CD14-positive monocyte (primary cell): Measurements from ENCODE around the gene CENATAC. TPM values are rescaled to one million over a fixed set of nuclear protein-coding genes. Genes with fewer than 3 reads are reported as not detected.

Source experiments
- DNase-seq, 3 donors: peaks; one replicate each; pipeline ENCODE4 v3.0.0-alpha.2; 2011 to 2022
- H2AFZ ChIP-seq: 2 replicates; pipeline ENCODE4 v1.6.0; 2012; ENCODE audit warnings: mild to moderate bottlenecking, low read depth, low read length, inconsistent platforms; ENCODE audit not compliant: insufficient read depth, poor library complexity, severe bottlenecking
- H3K27ac ChIP-seq, 2 donors: 1 replicate in 1 of 2; 2 replicates in 1 of 2; pipeline ENCODE4 v1.5.1; 2012 to 2013; ENCODE audit warnings: low read length in 2 of 2, control low read depth in 1 of 2, inconsistent platforms in 1 of 2, low read depth in 1 of 2, mild to moderate bottlenecking in 1 of 2
- H3K27me3 ChIP-seq, 2 donors: one replicate each; pipeline versions ENCODE4 v1.6.0 to v1.6.1; 2011 to 2013; ENCODE audit warnings: low read length in 2 of 2; ENCODE audit not compliant: control insufficient read depth in 2 of 2, insufficient read depth in 2 of 2
- H3K36me3 ChIP-seq, 2 donors: replicated peaks in 1 of 2; 1 replicate in 1 of 2; 2 replicates in 1 of 2; pipeline versions ENCODE4 v1.5.1 to v1.6.1; 2012 to 2013; ENCODE audit warnings: low read length in 2 of 2, control low read depth in 1 of 2, inconsistent platforms in 1 of 2, mild to moderate bottlenecking in 1 of 2; ENCODE audit not compliant: insufficient read depth in 2 of 2, control insufficient read depth in 1 of 2
- H3K4me1 ChIP-seq, 2 donors: 1 replicate in 1 of 2; 2 replicates in 1 of 2; pipeline versions ENCODE4 v1.5.1 to v1.6.1; 2012 to 2013; ENCODE audit warnings: low read length in 2 of 2, control low read depth in 1 of 2, inconsistent platforms in 1 of 2, mild to moderate bottlenecking in 1 of 2, moderate library complexity in 1 of 2; ENCODE audit not compliant: insufficient read depth in 2 of 2, control insufficient read depth in 1 of 2
- H3K4me2 ChIP-seq: replicated peaks from 2 replicates; pipeline ENCODE3; 2012; ENCODE audit warnings: low read length, moderate library complexity, mild to moderate bottlenecking; ENCODE audit not compliant: poor library complexity, severe bottlenecking; ENCODE audit errors: extremely low read depth
- H3K4me3 ChIP-seq, 3 experiments: fragments of 200-600 bp in 1 of 3; sonication (generic) in 1 of 3; replicated peaks in 1 of 3; 1 replicate in 2 of 3; 2 replicates in 1 of 3; pipeline ENCODE4 v1.5.1; 2011 to 2013; ENCODE audit warnings: low read length in 3 of 3, mild to moderate bottlenecking in 3 of 3, control low read depth in 2 of 3, low read depth in 2 of 3, inconsistent platforms in 1 of 3, moderate library complexity in 1 of 3
- H3K79me2 ChIP-seq: 2 replicates; pipeline ENCODE4 v1.6.0; 2012; ENCODE audit warnings: mild to moderate bottlenecking, control low read depth, inconsistent platforms, low read length, moderate library complexity; ENCODE audit not compliant: insufficient read depth
- H3K9ac ChIP-seq: 2 replicates; pipeline ENCODE4 v1.6.0; 2017; ENCODE audit warnings: low read length, mild to moderate bottlenecking; ENCODE audit not compliant: insufficient read depth, poor library complexity, severe bottlenecking
- H3K9me3 ChIP-seq, 2 donors: replicated peaks in 1 of 2; 1 replicate in 1 of 2; 2 replicates in 1 of 2; pipeline versions ENCODE4 v1.5.1 to v1.6.1; 2012 to 2013; ENCODE audit warnings: low read length in 2 of 2, control low read depth in 1 of 2; ENCODE audit not compliant: control insufficient read depth in 1 of 2, insufficient read depth in 1 of 2
- H4K20me1 ChIP-seq: 2 replicates; pipeline ENCODE4 v1.6.0; 2012; ENCODE audit warnings: mild to moderate bottlenecking, low read length, control low read depth, moderate library complexity; ENCODE audit not compliant: insufficient read depth
- H3K27ac Mint-ChIP-seq, 7 donors: one replicate each; pipeline ENCODE4 v1.8.0; 2020; ENCODE audit warnings: mild to moderate bottlenecking in 7 of 7, mixed read lengths in 7 of 7, moderate library complexity in 6 of 7, inconsistent platforms in 2 of 7
- H3K27me3 Mint-ChIP-seq, 3 donors: one replicate each; pipeline ENCODE4 v1.8.0; 2021 to 2022; ENCODE audit warnings: low read depth in 3 of 3, mild to moderate bottlenecking in 3 of 3, mixed read lengths in 3 of 3, moderate library complexity in 3 of 3, inconsistent platforms in 1 of 3
- H3K36me3 Mint-ChIP-seq, 2 donors: one replicate each; pipeline ENCODE4 v1.8.0; 2020; ENCODE audit warnings: mixed read lengths in 2 of 2, inconsistent platforms in 1 of 2, mild to moderate bottlenecking in 1 of 2
- H3K4me1 Mint-ChIP-seq: one replicate; pipeline ENCODE4 v1.8.0; 2020; ENCODE audit warnings: mild to moderate bottlenecking, mixed read lengths
- H3K4me3 Mint-ChIP-seq, 2 donors: one replicate each; pipeline ENCODE4 v1.8.0; 2020; ENCODE audit warnings: mild to moderate bottlenecking in 2 of 2, mixed read lengths in 2 of 2, moderate library complexity in 1 of 2
- H3K9me3 Mint-ChIP-seq, 7 donors: one replicate each; pipeline ENCODE4 v1.8.0; 2020 to 2022; ENCODE audit warnings: mixed read lengths in 7 of 7, mild to moderate bottlenecking in 6 of 7, moderate library complexity in 6 of 7, inconsistent platforms in 2 of 7
- CTCF ChIP-seq: fragments of 200-600 bp; IDR thresholded peaks from one replicate; pipeline ENCODE4 v1.8.0; 2022; ENCODE audit warnings: antibody characterized with exemption, mild to moderate bottlenecking
- WGBS: methylation state at CpG from one replicate; pipeline ENCODE4 v1.1.5; 2013; ENCODE audit warnings: missing lambda C conversion rate; ENCODE audit not compliant: insufficient coverage; 5-methylcytosine and 5-hydroxymethylcytosine counted together
- intact Hi-C, 2 donors: fragments of 100-400 bp; cut with micrococcal nuclease; formaldehyde crosslinking; loops; one replicate each; pipeline versions ENCODE4 v1.15.0 to v1.15.1; 2023
- polyA plus RNA-seq, 3 donors: library from polyadenylated mRNA; depleted of rRNA in 1 of 3; unstranded in 2 of 3; stranded (reverse) in 1 of 3; fragments of 300-500 nt in 2 of 3; fragments of >200 nt in 1 of 3; fragmentation: Illumina TruSeq in 2 of 3; gene quantifications; 1 replicate in 2 of 3; 2 replicates in 1 of 3; pipeline ENCODE4 v1.2.3, GENCODE V29; 2012 to 2021

The CENATAC gene
- polyA plus RNA-seq, 3 donors = 2.7 to 47.8 (median 4.1) TPM

GRCh38 chr11:119041821-119042514 lies 44.0 kb downstream of the CENATAC start:
- no peak overlapping the region for H3K27ac Mint-ChIP-seq

GRCh38 chr11:119042927-119043326 lies 45.0 kb downstream of the CENATAC start:
- H3K4me1 ChIP-seq = no peaks in the 10 kb centered on the region
- H3K9me3 ChIP-seq = no peaks in the 10 kb centered on the region
- no peak overlapping the region for H3K27ac ChIP-seq
- H3K9me3 Mint-ChIP-seq = no peaks in the 10 kb centered on the region
- peaks cover 0 to 5% (median 0%) of the 10 kb centered on the region in 3 donors for H3K27me3 Mint-ChIP-seq
- intact Hi-C loops = no loop called here
- no peak overlapping the region for H3K4me2 ChIP-seq
- H3K4me3 ChIP-seq = no peak overlapping the region
- 100% methylated on average over 4 of the region's 9 CpGs for WGBS
- no peaks in the 10 kb centered on the region for H3K79me2 ChIP-seq
- DNase-seq = no peak
- H3K4me3 Mint-ChIP-seq = no peak overlapping the region
- H3K27me3 ChIP-seq = no peaks in the 10 kb centered on the region
- no peak for TF ChIP-seq CTCF
- no peak overlapping the region for H3K9ac ChIP-seq
- no peaks in the 10 kb centered on the region for H4K20me1 ChIP-seq
- H2AFZ ChIP-seq = no peak overlapping the region
- peaks cover 19 to 38% of the 10 kb centered on the region in 2 donors for H3K36me3 ChIP-seq
- no peak overlapping the region for H3K27ac Mint-ChIP-seq
- H3K4me1 Mint-ChIP-seq = peaks cover 11% of the 10 kb centered on the region
- H3K36me3 Mint-ChIP-seq = peaks cover 30 to 38% of the 10 kb centered on the region in 2 donors

More at GRCh38 chr11:119041821-119042514, 44.0 kb downstream of the CENATAC start:
- Histone ChIP-seq H3K4me3 (no peak overlapping the region), H3K4me2 (no peak overlapping the region), H3K9ac (no peak overlapping the region), H3K36me3 (peaks cover 10 to 28% of the 10 kb centered on the region in 2 donors), H3K27me3 (no peaks in the 10 kb centered on the region), H3K9me3 (no peaks in the 10 kb centered on the region), H2AFZ (no peak overlapping the region), H3K4me1 (no peaks in the 10 kb centered on the region), H3K79me2 (no peaks in the 10 kb centered on the region), H3K27ac (no peak overlapping the region), H4K20me1 (no peaks in the 10 kb centered on the region)
- peaks cover 21 to 29% of the 10 kb centered on the region in 2 donors for H3K36me3 Mint-ChIP-seq
- H3K27me3 Mint-ChIP-seq = peaks cover 0 to 5% (median 0%) of the 10 kb centered on the region in 3 donors
- no peak for TF ChIP-seq CTCF
- peaks cover 11% of the 10 kb centered on the region for H3K4me1 Mint-ChIP-seq
- H3K9me3 Mint-ChIP-seq = no peaks in the 10 kb centered on the region
- no peak for DNase-seq
- H3K4me3 Mint-ChIP-seq = no peak overlapping the region
- intact Hi-C loops = no loop called here
- no CpG with 5 or more reads among the region's 4 CpGs for WGBS
